HCT116 (cell line): Measurements from ENCODE around the gene CLEC4M. TPM values are rescaled to one million over a fixed set of nuclear protein-coding genes. Genes with fewer than 3 reads are reported as not detected.

Source experiments
- ATAC-seq: fragments of 200-7000 bp; cut with Tn5 transposase; 2 replicates; pipeline ENCODE4 v1.9.1; 2020; ENCODE audit warnings: mild to moderate bottlenecking, moderate library complexity
- BruUV-seq: library from RNA; stranded (reverse); fragments of 400-500 nt; replicated peaks from 2 replicates; lab custom pipeline; 2021; lab: Mats Ljungman, UMichigan
- CTCF ChIA-PET: fragments of 300-600 bp; sonication (Branson Sonifier 250); formaldehyde crosslinking; loops from one replicate; lab custom pipeline; 2021; ENCODE audit warnings: antibody characterized with exemption; lab: Charles Lee
- POLR2A ChIA-PET: fragments of 300-600, 350-600 bp; sonication (Branson Sonifier 250); formaldehyde crosslinking; loops from one replicate; lab custom pipeline; 2021; ENCODE audit warnings: antibody characterized with exemption; lab: Charles Lee
- RAD21 ChIA-PET, 2 experiments: fragments of 300-600 bp; sonication (Branson Sonifier 250); formaldehyde crosslinking; loops; one replicate each; lab custom pipeline; 2023; ENCODE audit warnings: low total read pairs in 2 of 2; ENCODE audit not compliant: uncharacterized antibody in 2 of 2, unreplicated experiment in 2 of 2, low non-redundant PET in 1 of 2; lab: Charles Lee
- DNase-seq: peaks from one replicate; pipeline ENCODE4 v3.0.0-alpha.2; 2010; ENCODE audit warnings: low read depth, low spot score
- H2AFZ ChIP-seq: fragments of 200-600 bp; shearing (Covaris generic), sonication (generic); 2 replicates; pipeline ENCODE4 v1.6.1; 2017; ENCODE audit warnings: low read depth, mixed run types, mixed read lengths, antibody characterized with exemption, low read length; ENCODE audit not compliant: poor library complexity, severe bottlenecking
- H3K27ac ChIP-seq: 2 replicates; pipeline ENCODE4 v1.5.1; 2012; ENCODE audit warnings: low read depth, low read length
- H3K27me3 ChIP-seq: fragments of 200-600 bp; sonication (generic); 2 replicates; pipeline ENCODE4 v1.6.1; 2016; ENCODE audit warnings: mixed run types, low read length, mixed read lengths; ENCODE audit not compliant: insufficient read depth
- H3K36me3 ChIP-seq, 2 experiments: fragments of 200-500 bp in 1 of 2; fragments of 200-600 bp in 1 of 2; sonication (Bioruptor generic) in 1 of 2; sonication (generic) in 1 of 2; 2 replicates each; pipeline versions ENCODE4 v1.5.1 to v1.6.1; 2014 to 2016; ENCODE audit warnings: low read length in 2 of 2, inconsistent platforms in 1 of 2, mixed read lengths in 1 of 2, mixed run types in 1 of 2; ENCODE audit not compliant: insufficient read depth in 2 of 2, control insufficient read depth in 1 of 2
- H3K4me1 ChIP-seq, 2 experiments: fragments of 200-600 bp in 1 of 2; sonication (generic) in 1 of 2; 2 replicates each; pipeline versions ENCODE4 v1.5.1 to v1.6.1; 2012 to 2017; ENCODE audit warnings: low read length in 2 of 2, inconsistent platforms in 1 of 2, mild to moderate bottlenecking in 1 of 2, mixed read lengths in 1 of 2, mixed run types in 1 of 2, moderate library complexity in 1 of 2; ENCODE audit not compliant: insufficient read depth in 2 of 2, control insufficient read depth in 1 of 2
- H3K4me2 ChIP-seq: fragments of 200-600 bp; sonication (generic); 2 replicates; pipeline ENCODE4 v1.6.1; 2017; ENCODE audit warnings: mixed run types, low read length, mixed read lengths
- H3K4me3 ChIP-seq, 2 experiments: fragments of 200-600 bp in 1 of 2; sonication (generic) in 1 of 2; replicated peaks in 1 of 2; 2 replicates each; pipeline ENCODE4 v1.5.1; 2011 to 2016; ENCODE audit warnings: low read length in 2 of 2, control low read depth in 1 of 2, low read depth in 1 of 2, mild to moderate bottlenecking in 1 of 2, mixed read lengths in 1 of 2, mixed run types in 1 of 2
- H3K79me2 ChIP-seq: fragments of 200-600 bp; sonication (generic); 2 replicates; pipeline ENCODE4 v1.6.1; 2017; ENCODE audit warnings: mild to moderate bottlenecking, mixed run types, low read length, moderate library complexity, mixed read lengths; ENCODE audit not compliant: insufficient read depth
- H3K9ac ChIP-seq: fragments of 200-600 bp; sonication (generic); 2 replicates; pipeline ENCODE4 v1.6.1; 2016; ENCODE audit warnings: low read length, mixed read lengths
- H3K9me2 ChIP-seq: fragments of 200-600 bp; sonication (generic), shearing (Covaris generic); 2 replicates; pipeline ENCODE4 v1.6.1; 2017; ENCODE audit warnings: mixed run types, mild to moderate bottlenecking, moderate library complexity; ENCODE audit not compliant: insufficient read depth
- H3K9me3 ChIP-seq, 2 experiments: fragments of 200-500 bp in 1 of 2; fragments of 200-600 bp in 1 of 2; sonication (Bioruptor generic) in 1 of 2; sonication (generic) in 1 of 2; 2 replicates each; pipeline ENCODE4 v1.6.1; 2014 to 2017; ENCODE audit warnings: low read length in 2 of 2, mixed read lengths in 2 of 2, inconsistent platforms in 1 of 2, low read depth in 1 of 2, mild to moderate bottlenecking in 1 of 2, mixed run types in 1 of 2, moderate library complexity in 1 of 2; ENCODE audit not compliant: control insufficient read depth in 1 of 2, insufficient read depth in 1 of 2
- H4K20me1 ChIP-seq: fragments of 200-600 bp; sonication (generic), shearing (Covaris generic); 2 replicates; pipeline ENCODE4 v1.6.1; 2017; ENCODE audit warnings: mixed run types, mild to moderate bottlenecking, moderate library complexity; ENCODE audit not compliant: insufficient read depth
- ATF3 ChIP-seq: IDR thresholded peaks from 2 replicates; pipeline ENCODE4 v1.6.1; 2012
- CBX3 ChIP-seq: IDR thresholded peaks from 2 replicates; pipeline ENCODE4 v1.6.1; 2012; ENCODE audit warnings: low read depth
- CEBPB ChIP-seq: IDR thresholded peaks from 2 replicates; pipeline ENCODE4 v1.6.1; 2012; ENCODE audit warnings: low read depth
- EGR1 ChIP-seq: IDR thresholded peaks from 2 replicates; pipeline ENCODE4 v1.6.1; 2012; ENCODE audit warnings: low read depth
- ELF1 ChIP-seq: IDR thresholded peaks from 2 replicates; pipeline ENCODE4 v1.6.1; 2012; ENCODE audit warnings: low read depth, borderline replicate concordance
- EZH2 ChIP-seq: fragments of 200-600 bp; sonication (generic); IDR thresholded peaks from 2 replicates; pipeline ENCODE4 v1.6.1; 2017; ENCODE audit warnings: antibody characterized with exemption, mixed run types
- EZH2phosphoT487 ChIP-seq: fragments of 200-600 bp; IDR thresholded peaks from 2 replicates; pipeline ENCODE4 v1.6.1; 2018; ENCODE audit warnings: antibody characterized with exemption, borderline replicate concordance
- FOSL1 ChIP-seq: IDR thresholded peaks from 2 replicates; pipeline ENCODE4 v1.6.1; 2012; ENCODE audit warnings: low read depth
- JUND ChIP-seq: IDR thresholded peaks from 2 replicates; pipeline ENCODE4 v1.6.1; 2012
- MAX ChIP-seq: IDR thresholded peaks from 2 replicates; pipeline ENCODE4 v1.6.1; 2012
- POLR2A ChIP-seq: IDR thresholded peaks from 2 replicates; pipeline ENCODE4 v1.7.0; 2011; ENCODE audit warnings: borderline replicate concordance; ENCODE audit not compliant: insufficient read depth, insufficient read length; ENCODE audit errors: extremely low read depth
- POLR2AphosphoS5 ChIP-seq: IDR thresholded peaks from 2 replicates; pipeline ENCODE4 v1.6.1; 2011; ENCODE audit warnings: mild to moderate bottlenecking, low read depth, low read length, moderate library complexity
- SIN3A ChIP-seq: IDR thresholded peaks from 2 replicates; pipeline ENCODE4 v1.6.1; 2012; ENCODE audit warnings: low read depth
- SP1 ChIP-seq: IDR thresholded peaks from 2 replicates; pipeline ENCODE4 v1.6.1; 2012; ENCODE audit warnings: low read depth
- SRF ChIP-seq: IDR thresholded peaks from 2 replicates; pipeline ENCODE4 v1.6.1; 2012; ENCODE audit warnings: low read depth
- TCF7L2 ChIP-seq: IDR thresholded peaks from 2 replicates; pipeline ENCODE4 v1.7.0; 2011; ENCODE audit warnings: borderline replicate concordance, inconsistent platforms; ENCODE audit not compliant: insufficient read depth, insufficient read length; ENCODE audit errors: extremely low read depth
- YY1 ChIP-seq: IDR thresholded peaks from 2 replicates; pipeline ENCODE4 v1.6.1; 2011; ENCODE audit warnings: low read length, low read depth, moderate library complexity, mild to moderate bottlenecking; ENCODE audit not compliant: insufficient replicate concordance; ENCODE audit errors: extremely low read depth
- ZBTB33 ChIP-seq: IDR thresholded peaks from 2 replicates; pipeline ENCODE4 v1.6.1; 2011; ENCODE audit warnings: mild to moderate bottlenecking, low read length, moderate library complexity; ENCODE audit not compliant: insufficient replicate concordance; ENCODE audit errors: extremely low read depth
- ZFX ChIP-seq: fragments of 450-650 bp; IDR thresholded peaks from 2 replicates; pipeline ENCODE4 v1.6.1; 2017
- ZNF274 ChIP-seq: fragments of 200-500 bp; sonication (Bioruptor generic); IDR thresholded peaks from 2 replicates; pipeline ENCODE4 v1.6.1; 2014; ENCODE audit warnings: mild to moderate bottlenecking, low read depth, low read length, inconsistent platforms
- intact Hi-C: fragments of 100-400 bp; cut with micrococcal nuclease; formaldehyde crosslinking; loops from 2 replicates; pipeline ENCODE4 v1.10.0; 2022
- total RNA-seq: library from RNA; stranded (reverse); gene quantifications from one replicate; pipeline ENCODE4 v1.2.1, GENCODE V29; 2021; ENCODE audit not compliant: unreplicated experiment

CLEC4M gene
- total RNA-seq, 1 experiment from 2014 or later, result not detected

- H3K4me1 ChIP-seq, result peaks cover 0 to 4% of the 10 kb centered on the region in 2 experiments; a peak in 1 of 4 replicates
- ATAC-seq (no peak), DNase-seq (no peak)
- no peaks in the 10 kb centered on the region for H4K20me1 ChIP-seq
- BruUV-seq, result no TSS peak
- no peaks in the 10 kb centered on the region for H3K9me3 ChIP-seq
- no peak overlapping the region for H3K4me3 ChIP-seq
- no peak overlapping the region for H3K27ac ChIP-seq
- POLR2A ChIA-PET, result no interaction called here
- intact Hi-C loops, result no loop called here
- TF ChIP-seq ZFX, result no peak
- TF ChIP-seq SIN3A, result no peak
- TF ChIP-seq SRF, result no peak
- no peak for TF ChIP-seq SP1
- no peak for TF ChIP-seq TCF7L2
- TF ChIP-seq ELF1, result no peak
- TF ChIP-seq YY1, result no peak
- TF ChIP-seq MAX, result no peak
- TF ChIP-seq JUND, result no peak
- no peak for TF ChIP-seq EZH2phosphoT487
- no peak for TF ChIP-seq FOSL1
- TF ChIP-seq ZBTB33, result no peak
- no peak for TF ChIP-seq CBX3
- TF ChIP-seq POLR2A, result no peak
- TF ChIP-seq POLR2AphosphoS5, result no peak
- TF ChIP-seq EGR1, result no peak
- TF ChIP-seq ZNF274, result no peak
- TF ChIP-seq ATF3, result no peak
- no peak for TF ChIP-seq EZH2
- TF ChIP-seq CEBPB, result no peak
- TF ChIP-seq, all 23 proteins: peak for 0
- H3K4me2 ChIP-seq, result no peak overlapping the region
- H3K36me3 ChIP-seq, result no peaks in the 10 kb centered on the region
- no peaks in the 10 kb centered on the region for H3K27me3 ChIP-seq
- H2AFZ ChIP-seq, result no peak overlapping the region
- ChIA-PET CTCF (interaction anchor here (1.0 kb wide), 1 partner anchor 26 kb away, joined by 3 read pairs; no protein-coding TSS in a partner anchor), RAD21 (no interaction called here)
- no peak overlapping the region for H3K9ac ChIP-seq
- H3K79me2 ChIP-seq, result no peaks in the 10 kb centered on the region
- H3K9me2 ChIP-seq, result no peaks in the 10 kb centered on the region
Observed at GRCh38 chr19:7773841-7774240, 10.8 kb downstream of the CLEC4M start.
